SK-N-SH treated with all-trans-retinoic acid at 6 μM for 48 hours (cell line): ENCODE data around the gene FBXW12.

Experiments used
- ATAC-seq: fragments of 200-7000 bp; cut with Tn5 transposase; 3 replicates; pipeline ENCODE4 v1.9.1; 2020; ENCODE audit warnings: mild to moderate bottlenecking, moderate library complexity
- ARNTL ChIP-seq: fragments of 450-650 bp; formaldehyde crosslinking; IDR thresholded peaks from 2 replicates; pipeline ENCODE4 v1.5.0; 2020; ENCODE audit warnings: low read depth, mild to moderate bottlenecking, moderate library complexity, borderline replicate concordance
- CREB5 ChIP-seq: fragments of 250-450 bp; sonication (Bioruptor Pico); IDR thresholded peaks from 2 replicates; pipeline ENCODE4 v1.5.1; 2020; ENCODE audit warnings: low read depth, mild to moderate bottlenecking, moderate library complexity
- CSDC2 ChIP-seq: fragments of 250-450 bp; sonication (Bioruptor Pico); IDR thresholded peaks from 2 replicates; pipeline ENCODE4 v1.5.0; 2020; ENCODE audit warnings: mild to moderate bottlenecking, moderate library complexity
- CSRNP3 ChIP-seq: fragments of 250-450 bp; sonication (Bioruptor Pico); IDR thresholded peaks from 2 replicates; pipeline ENCODE4 v1.5.1; 2021; ENCODE audit warnings: mild to moderate bottlenecking, moderate library complexity
- ESRRG ChIP-seq: fragments of 250-450 bp; sonication (Bioruptor Pico); IDR thresholded peaks from 2 replicates; pipeline ENCODE4 v1.6.1; 2021; ENCODE audit warnings: mild to moderate bottlenecking
- ISL1 ChIP-seq: fragments of 250-450 bp; sonication (Bioruptor Pico); IDR thresholded peaks from 2 replicates; pipeline ENCODE4 v2.1.2; 2022; ENCODE audit warnings: mild to moderate bottlenecking, moderate library complexity
- OSR1 ChIP-seq: fragments of 250-450 bp; sonication (Bioruptor Pico); IDR thresholded peaks from 2 replicates; pipeline ENCODE4 v1.8.0; 2022; ENCODE audit warnings: moderate library complexity, mild to moderate bottlenecking, inconsistent platforms
- PATZ1 ChIP-seq: fragments of 250-450 bp; sonication (Bioruptor Pico); IDR thresholded peaks from 2 replicates; pipeline ENCODE4 v1.8.0; 2020; ENCODE audit warnings: mild to moderate bottlenecking, moderate library complexity, borderline replicate concordance
- POU6F1 ChIP-seq: fragments of 250-450 bp; sonication (Bioruptor Pico); IDR thresholded peaks from 2 replicates; pipeline ENCODE4 v1.8.0; 2021; ENCODE audit warnings: low read depth, mild to moderate bottlenecking, moderate library complexity, borderline replicate concordance
- PPARA ChIP-seq: fragments of 250-450 bp; sonication (Bioruptor Pico); IDR thresholded peaks from 2 replicates; pipeline ENCODE4 v1.5.0; 2020; ENCODE audit warnings: mild to moderate bottlenecking, borderline replicate concordance
- RARB ChIP-seq: fragments of 250-450 bp; sonication (Bioruptor Pico); IDR thresholded peaks from 2 replicates; pipeline ENCODE4 v1.8.0; 2021; ENCODE audit warnings: mild to moderate bottlenecking, moderate library complexity
- SNAI2 ChIP-seq: fragments of 250-450 bp; sonication (Bioruptor Pico); IDR thresholded peaks from 2 replicates; pipeline ENCODE4 v1.5.0; 2020; ENCODE audit warnings: mild to moderate bottlenecking, moderate library complexity
- TOX ChIP-seq: fragments of 250-450 bp; sonication (Bioruptor Pico); IDR thresholded peaks from 2 replicates; pipeline ENCODE4 v1.8.0; 2021; ENCODE audit warnings: mild to moderate bottlenecking, moderate library complexity, borderline replicate concordance
- TSHZ2 ChIP-seq: fragments of 250-450 bp; sonication (Bioruptor Pico); IDR thresholded peaks from 2 replicates; pipeline ENCODE4 v1.5.0; 2020; ENCODE audit warnings: mild to moderate bottlenecking, moderate library complexity
- ZC3H10 ChIP-seq: fragments of 250-450 bp; sonication (Bioruptor Pico); IDR thresholded peaks from 2 replicates; pipeline ENCODE4 v1.5.1; 2021; ENCODE audit warnings: mild to moderate bottlenecking, moderate library complexity
- ZFP3 ChIP-seq: fragments of 250-450 bp; sonication (Bioruptor Pico); IDR thresholded peaks from 2 replicates; pipeline ENCODE4 v1.5.0; 2020; ENCODE audit warnings: mild to moderate bottlenecking, moderate library complexity
- ZFP30 ChIP-seq: fragments of 450-650 bp; formaldehyde crosslinking; IDR thresholded peaks from 2 replicates; pipeline ENCODE4 v1.5.0; 2022; ENCODE audit warnings: mild to moderate bottlenecking, moderate library complexity
- ZNF565 ChIP-seq: fragments of 450-650 bp; formaldehyde crosslinking; conservative IDR thresholded peaks from 2 replicates; pipeline ENCODE4 v1.5.0; 2020; ENCODE audit warnings: low read depth, mild to moderate bottlenecking, moderate library complexity
- ZNF70 ChIP-seq: fragments of 450-650 bp; formaldehyde crosslinking; IDR thresholded peaks from 2 replicates; pipeline ENCODE4 v1.5.0; 2020; ENCODE audit warnings: mild to moderate bottlenecking, moderate library complexity
- ZNF8 ChIP-seq: fragments of 450-650 bp; formaldehyde crosslinking; IDR thresholded peaks from 2 replicates; pipeline ENCODE4 v1.5.0; 2020; ENCODE audit warnings: mild to moderate bottlenecking, moderate library complexity

The FBXW12 gene

GRCh38 chr3:48338635-48339034, 33.4 kb upstream of the FBXW12 start:
- no peak for ATAC-seq
- TF ChIP-seq CSDC2 (CRISPR knock-in tag) (no peak), SNAI2 (CRISPR knock-in tag) (no peak), CREB5 (CRISPR knock-in tag) (no peak), ZNF70 (CRISPR knock-in tag) (no peak), ZNF8 (no peak), ZFP30 (no peak), ZFP3 (CRISPR knock-in tag) (no peak), PPARA (no peak), CSRNP3 (CRISPR knock-in tag) (no peak), PATZ1 (no peak), ESRRG (no peak), ZC3H10 (no peak), POU6F1 (CRISPR knock-in tag) (no peak), ARNTL (no peak), TSHZ2 (CRISPR knock-in tag) (no peak), TOX (CRISPR knock-in tag) (no peak), ISL1 (CRISPR knock-in tag) (no peak), RARB (CRISPR knock-in tag) (no peak), ZNF565 (CRISPR knock-in tag) (no peak)

GRCh38 chr3:48343432-48343831, 28.6 kb upstream of the FBXW12 start:
- TF ChIP-seq ZC3H10 (no peak), CSDC2 (CRISPR knock-in tag) (no peak), CSRNP3 (CRISPR knock-in tag) (no peak), TSHZ2 (CRISPR knock-in tag) (no peak), PATZ1 (no peak), ZNF70 (CRISPR knock-in tag) (no peak), SNAI2 (CRISPR knock-in tag) (no peak), OSR1 (CRISPR knock-in tag) (no peak)
- TF ChIP-seq, all 23 proteins: peak for 0
- ATAC-seq: no peak
